IMR-90 (cell line): ENCODE results near the gene C6orf89. TPM values are rescaled to one million over a fixed set of nuclear protein-coding genes. Genes with fewer than 3 reads are reported as not detected.

Source experiments
- ATAC-seq: fragments of 200-7000 bp; cut with Tn5 transposase; 2 replicates; pipeline ENCODE4 v1.9.1; 2020; ENCODE audit warnings: low read depth, mild to moderate bottlenecking, moderate library complexity
- BruUV-seq: library from RNA; stranded (reverse); fragments of 400-500 nt; replicated peaks from 2 replicates; lab custom pipeline; 2021; lab: Mats Ljungman, UMichigan
- CTCF ChIA-PET: fragments of 300-600 bp; formaldehyde crosslinking; extraction: SDS; loops from one replicate; lab custom pipeline; 2021; ENCODE audit warnings: antibody characterized with exemption; lab: Yijun Ruan, JAX
- POLR2A ChIA-PET: fragments of 300-600 bp; sonication (Branson Sonifier 250); formaldehyde crosslinking; loops from one replicate; lab custom pipeline; 2022; ENCODE audit warnings: antibody characterized with exemption; ENCODE audit not compliant: unreplicated experiment; lab: Charles Lee
- DNase-seq: peaks from one replicate; pipeline ENCODE4 v3.0.0; 2013
- H2AFZ ChIP-seq: replicated peaks from 2 replicates; pipeline ENCODE3; 2013; ENCODE audit warnings: low read length, mild to moderate bottlenecking; ENCODE audit not compliant: poor library complexity
- H2AK5ac ChIP-seq: 2 replicates; pipeline ENCODE4 v1.6.1; 2013; ENCODE audit warnings: low read depth, low read length, inconsistent platforms
- H2AK9ac ChIP-seq: replicated peaks from 2 replicates; pipeline ENCODE3; 2013; ENCODE audit warnings: mild to moderate bottlenecking, low read depth, low read length, moderate library complexity; ENCODE audit not compliant: poor library complexity
- H2BK120ac ChIP-seq: 2 replicates; pipeline ENCODE4 v1.6.1; 2013; ENCODE audit warnings: low read depth, low read length, inconsistent platforms
- H2BK15ac ChIP-seq: 3 replicates; pipeline ENCODE4 v1.6.1; 2013; ENCODE audit warnings: low read depth, low read length, inconsistent platforms
- H2BK20ac ChIP-seq: 2 replicates; pipeline ENCODE4 v1.6.1; 2013; ENCODE audit warnings: low read depth, mild to moderate bottlenecking, inconsistent platforms, low read length, moderate library complexity
- H2BK5ac ChIP-seq: 2 replicates; pipeline ENCODE4 v1.6.1; 2013; ENCODE audit warnings: mild to moderate bottlenecking, low read depth, low read length, inconsistent platforms; ENCODE audit not compliant: poor library complexity, severe bottlenecking
- H3K14ac ChIP-seq: replicated peaks from 2 replicates; pipeline ENCODE4 v1.6.1; 2013; ENCODE audit warnings: low read depth, low read length, inconsistent platforms
- H3K18ac ChIP-seq: 2 replicates; pipeline ENCODE4 v1.6.1; 2013; ENCODE audit warnings: low read depth, low read length, control low read depth
- H3K23ac ChIP-seq: 2 replicates; pipeline ENCODE4 v1.6.1; 2013; ENCODE audit warnings: low read depth, low read length, inconsistent platforms
- H3K27ac ChIP-seq: 2 replicates; pipeline ENCODE4 v1.5.1; 2013; ENCODE audit warnings: mild to moderate bottlenecking, control low read depth, low read length; ENCODE audit not compliant: insufficient read depth
- H3K27me3 ChIP-seq: 2 replicates; pipeline ENCODE4 v1.6.1; 2013; ENCODE audit warnings: low read length; ENCODE audit not compliant: control insufficient read depth, insufficient read depth
- H3K36me3 ChIP-seq: 2 replicates; pipeline ENCODE4 v1.6.1; 2013; ENCODE audit warnings: low read length, mixed read lengths; ENCODE audit not compliant: control insufficient read depth, insufficient read depth
- H3K4ac ChIP-seq: 2 replicates; pipeline ENCODE4 v1.6.1; 2013; ENCODE audit warnings: low read depth, low read length, inconsistent platforms
- H3K4me1 ChIP-seq: 2 replicates; pipeline ENCODE4 v1.6.1; 2013; ENCODE audit warnings: low read length, mixed read lengths; ENCODE audit not compliant: control insufficient read depth, insufficient read depth
- H3K4me2 ChIP-seq: 2 replicates; pipeline ENCODE4 v1.6.1; 2013; ENCODE audit warnings: low read depth, mild to moderate bottlenecking, control low read depth, low read length, moderate library complexity
- H3K4me3 ChIP-seq: 2 replicates; pipeline ENCODE4 v1.5.1; 2013; ENCODE audit warnings: low read depth, mild to moderate bottlenecking, control low read depth, low read length, moderate library complexity; ENCODE audit not compliant: insufficient read depth
- H3K56ac ChIP-seq: 2 replicates; pipeline ENCODE4 v1.6.1; 2013; ENCODE audit warnings: low read length, inconsistent platforms; ENCODE audit not compliant: insufficient read depth; ENCODE audit errors: extremely low read depth
- H3K79me1 ChIP-seq, 2 experiments: 2 replicates each; pipeline ENCODE4 v1.6.1; 2013; ENCODE audit warnings: low read length in 2 of 2, inconsistent platforms in 1 of 2, low read depth in 1 of 2
- H3K9ac ChIP-seq: 2 replicates; pipeline ENCODE4 v1.6.1; 2013; ENCODE audit warnings: low read depth, low read length, control low read depth
- H3K9me1 ChIP-seq: 2 replicates; pipeline ENCODE4 v1.6.1; 2013; ENCODE audit warnings: low read length, inconsistent platforms; ENCODE audit not compliant: insufficient read depth
- H3K9me3 ChIP-seq: 2 replicates; pipeline ENCODE4 v1.6.1; 2013; ENCODE audit warnings: low read length; ENCODE audit not compliant: control insufficient read depth, insufficient read depth
- H4K20me1 ChIP-seq: 2 replicates; pipeline ENCODE4 v1.6.1; 2013; ENCODE audit warnings: low read length, inconsistent platforms; ENCODE audit not compliant: insufficient read depth
- H4K5ac ChIP-seq: 2 replicates; pipeline ENCODE4 v1.6.1; 2013; ENCODE audit warnings: mild to moderate bottlenecking, low read depth, low read length, control low read depth
- H4K8ac ChIP-seq, 2 experiments: 2 replicates each; pipeline ENCODE4 v1.6.1; 2013; ENCODE audit warnings: low read depth in 2 of 2, low read length in 2 of 2, control low read depth in 1 of 2, inconsistent platforms in 1 of 2
- H4K91ac ChIP-seq: 2 replicates; pipeline ENCODE4 v1.6.1; 2013; ENCODE audit warnings: low read depth, low read length, inconsistent platforms; ENCODE audit not compliant: insufficient read depth
- BHLHE40 ChIP-seq: fragments of 150-350 bp; IDR thresholded peaks from 2 replicates; pipeline ENCODE4 v1.6.1; 2016; ENCODE audit warnings: mild to moderate bottlenecking, low read depth, low read length
- CEBPB ChIP-seq: IDR thresholded peaks from 2 replicates; pipeline ENCODE4 v1.6.1; 2012; ENCODE audit warnings: low read depth, low read length, improper control_type of control experiment
- CHD1 ChIP-seq: IDR thresholded peaks from 2 replicates; pipeline ENCODE4 v1.6.1; 2012; ENCODE audit warnings: low read depth, low read length, improper control_type of control experiment
- CTCF ChIP-seq: conservative IDR thresholded peaks from 2 replicates; pipeline ENCODE4 v1.5.1; 2012; ENCODE audit warnings: mild to moderate bottlenecking, low read depth, low read length, improper control_type of control experiment
- ELK1 ChIP-seq: fragments of 150-350 bp; IDR thresholded peaks from 2 replicates; pipeline ENCODE4 v1.6.1; 2016; ENCODE audit warnings: low read depth, mild to moderate bottlenecking, low read length, moderate library complexity, borderline replicate concordance
- FOS ChIP-seq: fragments of 150-350 bp; IDR thresholded peaks from 2 replicates; pipeline ENCODE4 v1.6.1; 2016; ENCODE audit warnings: low read depth, low read length
- MAFK ChIP-seq: IDR thresholded peaks from 2 replicates; pipeline ENCODE4 v1.6.1; 2012; ENCODE audit warnings: low read depth, low read length, improper control_type of control experiment
- MAZ ChIP-seq: IDR thresholded peaks from 2 replicates; pipeline ENCODE4 v1.6.1; 2012; ENCODE audit warnings: low read depth, mild to moderate bottlenecking, low read length, improper control_type of control experiment, moderate library complexity, borderline replicate concordance
- MXI1 ChIP-seq: IDR thresholded peaks from 2 replicates; pipeline ENCODE4 v1.6.1; 2012; ENCODE audit warnings: low read depth, mild to moderate bottlenecking, low read length, moderate library complexity, borderline replicate concordance
- NFE2L2 ChIP-seq: fragments of 150-350 bp; IDR thresholded peaks from 2 replicates; pipeline ENCODE4 v1.6.1; 2016; ENCODE audit warnings: low read depth, mild to moderate bottlenecking, low read length
- POLR2A ChIP-seq: IDR thresholded peaks from 2 replicates; pipeline ENCODE4 v1.6.1; 2012; ENCODE audit warnings: mild to moderate bottlenecking, low read depth, low read length
- RAD21 ChIP-seq: IDR thresholded peaks from 2 replicates; pipeline ENCODE4 v1.6.1; 2012; ENCODE audit warnings: low read length, improper control_type of control experiment
- RCOR1 ChIP-seq: IDR thresholded peaks from 2 replicates; pipeline ENCODE4 v1.6.1; 2012; ENCODE audit warnings: mild to moderate bottlenecking, low read length, improper control_type of control experiment; ENCODE audit not compliant: insufficient replicate concordance
- RFX5 ChIP-seq: IDR thresholded peaks from 2 replicates; pipeline ENCODE4 v1.8.0; 2012; ENCODE audit warnings: low read depth, mild to moderate bottlenecking, low read length, moderate library complexity
- SMC3 ChIP-seq: fragments of 150-350 bp; IDR thresholded peaks from 2 replicates; pipeline ENCODE4 v1.6.1; 2016; ENCODE audit warnings: low read depth, mild to moderate bottlenecking, antibody characterized with exemption, low read length, moderate library complexity
- WGBS, 2 experiments: methylation state at CpG; one replicate each; pipeline versions ENCODE4 v1.1.5 to v1.1.7; 2013; ENCODE audit warnings: missing lambda C conversion rate in 2 of 2; ENCODE audit not compliant: insufficient read length in 1 of 2; ENCODE audit errors: extremely low coverage in 2 of 2; 5-methylcytosine and 5-hydroxymethylcytosine counted together
- dilution Hi-C: fragments of 300-500 bp; cut with HindIII; formaldehyde crosslinking; loops from one replicate; pipeline ENCODE4 v1.14.3; 2018; ENCODE audit warnings: low sequenced_read_pairs; ENCODE audit not compliant: unreplicated experiment
- in situ Hi-C: fragments of 300-500 bp; cut with MboI; formaldehyde crosslinking; loops from 3 replicates; pipeline ENCODE4 v1.14.3; 2019; ENCODE audit warnings: low sequenced_read_pairs, inconsistent platforms, mixed read lengths
- intact Hi-C: fragments of 100-400 bp; cut with micrococcal nuclease; formaldehyde crosslinking; loops from 2 replicates; pipeline ENCODE4 v1.10.0; 2022
- polyA plus RNA-seq, 3 experiments: library from polyadenylated mRNA; depleted of rRNA; stranded (reverse); fragments of >200 nt; gene quantifications; 2 replicates each; pipeline ENCODE4 v1.2.3, GENCODE V29; 2012; ENCODE audit warnings: low replicate concordance in 1 of 3
- total RNA-seq: library from RNA; depleted of rRNA; stranded (reverse); fragments of >200 nt; gene quantifications from 2 replicates; pipeline ENCODE4 v1.2.3, GENCODE V29; 2012
- TF ChIP-seq, protein P1 (sequence below): fragments of 150-350 bp; IDR thresholded peaks from 2 replicates; pipeline ENCODE4 v1.6.1; 2017; ENCODE audit warnings: mild to moderate bottlenecking, antibody characterized with exemption, low read length, low read depth

Gene C6orf89
- total and polyA plus RNA-seq, 2 of the 4 experiments (the other 2 are of a cell fraction): 30.8 to 52.3 TPM

DNA sequence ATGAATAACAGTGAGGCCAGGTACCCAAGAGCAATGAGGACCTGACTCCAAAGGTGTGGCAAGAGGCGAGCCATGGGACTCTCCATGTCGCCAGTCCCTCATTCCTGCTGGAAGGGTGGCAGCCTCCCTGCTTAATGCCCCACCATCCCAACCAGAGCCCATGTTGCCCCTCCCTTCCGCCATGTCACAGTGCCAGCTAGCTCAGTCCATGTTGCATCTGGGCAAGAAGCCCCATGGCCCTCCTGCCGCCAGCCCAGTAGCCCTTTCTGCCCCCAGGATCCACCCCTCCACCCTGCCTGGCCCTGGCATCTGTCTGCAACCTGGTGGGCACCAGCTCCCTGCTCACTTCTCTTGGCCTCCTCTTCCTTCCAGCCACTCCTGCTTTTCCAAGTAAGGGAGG is 40.5 kb upstream of the C6orf89 start:
- Histone ChIP-seq H2BK15ac (no peak overlapping the region), H4K8ac (no peak overlapping the region), H3K18ac (no peak overlapping the region), H3K27ac (no peak overlapping the region), H3K79me1 (no peaks in the 10 kb centered on the region), H2BK5ac (no peak overlapping the region), H3K27me3 (peaks cover 12% of the 10 kb centered on the region), H2AK5ac (no peak overlapping the region), H4K91ac (no peak overlapping the region), H3K36me3 (no peaks in the 10 kb centered on the region), H3K4ac (no peak overlapping the region), H3K4me3 (no peak overlapping the region), H3K4me2 (no peak overlapping the region), H2AK9ac (no peak overlapping the region), H3K56ac (no peak overlapping the region), H4K20me1 (no peaks in the 10 kb centered on the region), H3K4me1 (peaks cover 9% of the 10 kb centered on the region; the same call in 1 of the 2 replicates), H4K5ac (no peak overlapping the region), H3K14ac (no peak overlapping the region), H2AFZ (no peak overlapping the region), H3K9me1 (no peaks in the 10 kb centered on the region; the same call in 1 of the 2 replicates), H3K9ac (no peak overlapping the region), H2BK120ac (no peak overlapping the region), H3K23ac (no peak overlapping the region), H3K9me3 (no peaks in the 10 kb centered on the region), H2BK20ac (no peak overlapping the region)
- no peak for TF ChIP-seq RAD21
- TF ChIP-seq FOS: no peak
- TF ChIP-seq SMC3: no peak
- TF ChIP-seq BHLHE40: no peak
- TF ChIP-seq MAZ: no peak
- no peak for TF ChIP-seq ELK1
- TF ChIP-seq NFE2L2: no peak
- no peak for TF ChIP-seq MXI1
- TF ChIP-seq MAFK: no peak
- no peak for TF ChIP-seq CHD1
- no peak for TF ChIP-seq CTCF
- no peak for TF ChIP-seq RFX5
- TF ChIP-seq CEBPB: no peak
- TF ChIP-seq POLR2A: no peak
- TF ChIP-seq RCOR1: no peak
- TF ChIP-seq, protein P1, sequence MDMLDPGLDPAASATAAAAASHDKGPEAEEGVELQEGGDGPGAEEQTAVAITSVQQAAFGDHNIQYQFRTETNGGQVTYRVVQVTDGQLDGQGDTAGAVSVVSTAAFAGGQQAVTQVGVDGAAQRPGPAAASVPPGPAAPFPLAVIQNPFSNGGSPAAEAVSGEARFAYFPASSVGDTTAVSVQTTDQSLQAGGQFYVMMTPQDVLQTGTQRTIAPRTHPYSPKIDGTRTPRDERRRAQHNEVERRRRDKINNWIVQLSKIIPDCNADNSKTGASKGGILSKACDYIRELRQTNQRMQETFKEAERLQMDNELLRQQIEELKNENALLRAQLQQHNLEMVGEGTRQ: no peak
- CTCF ChIA-PET: no interaction called here
- BruUV-seq: no TSS peak
- in situ Hi-C loops (no loop called here), intact Hi-C loops (no loop called here), dilution Hi-C loops (no loop called here)
- POLR2A ChIA-PET: no interaction called here
- DNase-seq (no peak), ATAC-seq (no peak)
- 92% methylated on average over 2 of the region's 4 CpGs; no CpG with 5 or more reads in 1 of the 2 experiments for WGBS, 2 experiments
